GM10248 (cell line): ENCODE data around the gene OR4B1.
"Not testable (repeated sequence)": the region's sequence is repeated elsewhere in the genome, so short reads cannot be mapped to it uniquely, and the experiment has no call there.

Experiments
- CTCF ChIA-PET: fragments of 300-600 bp; sonication (Branson Sonifier 250); formaldehyde crosslinking; extraction: SDS; loops from one replicate; lab custom pipeline; 2021; ENCODE audit warnings: antibody characterized with exemption; lab: Yijun Ruan, JAX
- POLR2A ChIA-PET: fragments of 350-650 bp; sonication (Branson Sonifier 250); formaldehyde crosslinking; extraction: SDS; loops from one replicate; lab custom pipeline; 2020; ENCODE audit warnings: antibody characterized with exemption; lab: Yijun Ruan, JAX
- DNase-seq: peaks from one replicate; pipeline ENCODE4 v3.0.0; 2012; ENCODE audit errors: extremely low spot score
- CTCF ChIP-seq: IDR thresholded peaks from 2 replicates; pipeline ENCODE4 v1.5.1; 2012; ENCODE audit warnings: mild to moderate bottlenecking, low read depth; ENCODE audit errors: extremely low read depth, missing control alignments, control extremely low read depth

Gene OR4B1

GRCh38 chr11:48172818-48173609, 43.6 kb upstream of the OR4B1 start:
- TF ChIP-seq CTCF = peak; percentile 79
- peak; percentile 73 for DNase-seq
- ChIA-PET CTCF (interaction anchor here (0.8 to 4.0 kb wide), 9 partner anchors 8 to 1822 kb away, joined by 3 to 41 read pairs (median 3); no protein-coding TSS in a partner anchor), POLR2A (no interaction called here)

GRCh38 chr11:48177661-48178060, 38.9 kb upstream of the OR4B1 start:
- no peak for TF ChIP-seq CTCF
- POLR2A ChIA-PET = no interaction called here
- CTCF ChIA-PET = no interaction called here
- DNase-seq = no peak

- CTCF ChIA-PET = interaction anchor here (1.0 kb wide), 1 partner anchor 8 kb away, joined by 3 read pairs; no protein-coding TSS in a partner anchor
- POLR2A ChIA-PET = no interaction called here
- no peak for TF ChIP-seq CTCF
- no peak for DNase-seq
Measured at GRCh38 chr11:48180627-48181026, 36.0 kb upstream of the OR4B1 start.

- DNase-seq = no peak
- POLR2A ChIA-PET = no interaction called here
- CTCF ChIA-PET = interaction anchor here (1.9 kb wide), 1 partner anchor 10 kb away, joined by 7 read pairs; no protein-coding TSS in a partner anchor
- no peak for TF ChIP-seq CTCF
Measured at GRCh38 chr11:48182860-48183526, 33.6 kb upstream of the OR4B1 start.

- POLR2A ChIA-PET = no interaction called here
- CTCF ChIA-PET = interaction anchor here (1.5 kb wide), 1 partner anchor 13 kb away, joined by 3 read pairs; no protein-coding TSS in a partner anchor
- TF ChIP-seq CTCF = no peak
- no peak for DNase-seq
Measured at GRCh38 chr11:48184452-48184851, 32.2 kb upstream of the OR4B1 start.

GRCh38 chr11:48190906-48191654, 25.5 kb upstream of the OR4B1 start:
- POLR2A ChIA-PET, CTCF ChIA-PET, DNase-seq: not testable (repeated sequence)
